HepG2 (cell line): ENCODE measurements around the gene MEGF10. TPM values are rescaled to one million over a fixed set of nuclear protein-coding genes. Genes with fewer than 3 reads are reported as not detected.
A peak's percentile ranks its signal among the peaks of the same experiment; 100 is the strongest.

Experiments
- ATAC-seq: fragments of 200-7000 bp; cut with Tn5 transposase; 3 replicates; pipeline ENCODE4 v1.9.1; 2020; ENCODE audit warnings: mild to moderate bottlenecking, moderate library complexity
- BruUV-seq: library from RNA; stranded (reverse); fragments of 400-500 nt; replicated peaks from 2 replicates; lab custom pipeline; 2021; lab: Mats Ljungman, UMichigan
- CTCF ChIA-PET: fragments of 300-600 bp; formaldehyde crosslinking; extraction: SDS; loops from one replicate; lab custom pipeline; 2021; ENCODE audit warnings: low total read pairs, inconsistent platforms, low intra/inter-chr PET ratio; lab: Yijun Ruan, JAX
- POLR2A ChIA-PET: fragments of 350-600 bp; sonication (Branson Sonifier 250); formaldehyde crosslinking; loops from one replicate; lab custom pipeline; 2020; ENCODE audit warnings: antibody characterized with exemption, inconsistent platforms; lab: Yijun Ruan, JAX
- DNase-seq: peaks from one replicate; pipeline ENCODE4 v3.0.0-alpha.2; 2015; ENCODE audit warnings: low spot score
- FAIRE-seq: peaks from 3 replicates; lab custom pipeline; 2011; peaks lifted over from hg19 to GRCh38; lab: Jason Lieb, UNC
- H2AFZ ChIP-seq: one replicate; pipeline ENCODE4 v1.6.1; 2011; ENCODE audit warnings: low read length, inconsistent platforms
- H3K27ac ChIP-seq: fragments of 300-600 bp; 3 replicates; pipeline ENCODE4 v1.8.0; 2011; ENCODE audit warnings: mixed run types, mild to moderate bottlenecking, mixed read lengths, low read length, inconsistent platforms; ENCODE audit not compliant: insufficient read depth; ENCODE audit errors: extremely low read length
- H3K27me3 ChIP-seq, 2 experiments: fragments of 200-600 bp in 1 of 2; 2 replicates in 1 of 2; 3 replicates in 1 of 2; pipeline versions ENCODE4 v1.6.0 to v1.8.0; 2011; ENCODE audit warnings: low read length in 2 of 2, mild to moderate bottlenecking in 2 of 2, moderate library complexity in 2 of 2, inconsistent platforms in 1 of 2; ENCODE audit not compliant: insufficient read depth in 2 of 2, control insufficient read depth in 1 of 2
- H3K36me3 ChIP-seq, 2 experiments: fragments of 200-600 bp in 1 of 2; replicated peaks in 1 of 2; 2 replicates in 1 of 2; 3 replicates in 1 of 2; pipeline versions ENCODE4 v1.5.1 to v1.8.0; 2011; ENCODE audit warnings: low read length in 2 of 2, inconsistent platforms in 1 of 2; ENCODE audit not compliant: insufficient read depth in 2 of 2, control insufficient read depth in 1 of 2
- H3K4me1 ChIP-seq: 2 replicates; pipeline ENCODE4 v1.5.1; 2012; ENCODE audit warnings: low read length, inconsistent platforms; ENCODE audit not compliant: insufficient read depth
- H3K4me2 ChIP-seq: 2 replicates; pipeline ENCODE4 v1.6.0; 2011; ENCODE audit warnings: low read depth, low read length, inconsistent platforms
- H3K4me3 ChIP-seq, 3 experiments: fragments of 200-600 bp in 1 of 3; sonication (generic), shearing (Covaris generic) in 1 of 3; replicated peaks in 1 of 3; 2 replicates each; pipeline ENCODE4 v1.5.1; 2011 to 2016; ENCODE audit warnings: low read length in 3 of 3, inconsistent platforms in 2 of 3, low read depth in 2 of 3, mild to moderate bottlenecking in 2 of 3, control low read depth in 1 of 3, mixed read lengths in 1 of 3; ENCODE audit not compliant: insufficient read depth in 1 of 3
- H3K79me2 ChIP-seq: one replicate; pipeline ENCODE4 v1.6.1; 2011; ENCODE audit warnings: low read length, inconsistent platforms; ENCODE audit not compliant: insufficient read depth
- H3K9ac ChIP-seq: 2 replicates; pipeline ENCODE4 v1.6.0; 2011; ENCODE audit warnings: mild to moderate bottlenecking, low read depth, low read length, inconsistent platforms; ENCODE audit not compliant: insufficient read depth
- H3K9me3 ChIP-seq: 2 replicates; pipeline ENCODE4 v1.5.1; 2012; ENCODE audit warnings: mild to moderate bottlenecking, low read length
- H4K20me1 ChIP-seq: 2 replicates; pipeline ENCODE4 v1.6.0; 2011; ENCODE audit warnings: inconsistent platforms, mild to moderate bottlenecking, low read length, moderate library complexity; ENCODE audit not compliant: insufficient read depth
- ATF7 ChIP-seq, 2 experiments: fragments of 450-650 bp in 1 of 2; sonication (generic) in 1 of 2; formaldehyde crosslinking in 1 of 2; IDR thresholded peaks; 2 replicates each; pipeline versions ENCODE4 v1.4.0 to v1.6.1; 2016 to 2020; ENCODE audit warnings: antibody characterized with exemption in 1 of 2, mild to moderate bottlenecking in 1 of 2, missing genetic modification reagents in 1 of 2
- BORCS8-MEF2B ChIP-seq: sonication (generic); formaldehyde crosslinking; IDR thresholded peaks from 2 replicates; pipeline ENCODE4 v1.8.0; 2022; ENCODE audit warnings: mild to moderate bottlenecking, missing genetic modification reagents
- MYC ChIP-seq: sonication (generic); formaldehyde crosslinking; IDR thresholded peaks from 2 replicates; pipeline ENCODE4 v1.9.0; 2021; ENCODE audit warnings: missing genetic modification reagents, borderline replicate concordance
- PHF5A ChIP-seq: IDR thresholded peaks from one replicate; pipeline ENCODE4 v1.6.1; 2018; ENCODE audit warnings: low read depth, missing genetic modification reagents; ENCODE audit not compliant: unreplicated experiment
- RBM22 ChIP-seq: fragments of 200-400 bp; formaldehyde crosslinking; optimal IDR thresholded peaks from 2 replicates; pipeline ENCODE3; 2017; ENCODE audit warnings: mild to moderate bottlenecking, low read length, moderate library complexity
- SMAD9 ChIP-seq: sonication (generic); formaldehyde crosslinking; IDR thresholded peaks from 2 replicates; pipeline ENCODE4 v1.5.1; 2020; ENCODE audit warnings: mild to moderate bottlenecking, missing genetic modification reagents
- TBL1XR1 ChIP-seq: fragments of 150-350 bp; IDR thresholded peaks from 2 replicates; pipeline ENCODE4 v1.6.1; 2014; ENCODE audit warnings: borderline replicate concordance, low read length; ENCODE audit not compliant: partially characterized antibody
- ZNF33B ChIP-seq: sonication (generic); formaldehyde crosslinking; IDR thresholded peaks from 2 replicates; pipeline ENCODE4 v1.5.1; 2020; ENCODE audit warnings: mild to moderate bottlenecking, missing genetic modification reagents
- ZNF713 ChIP-seq: sonication (generic); formaldehyde crosslinking; IDR thresholded peaks from 2 replicates; pipeline ENCODE4 v1.4.0; 2020; ENCODE audit warnings: mild to moderate bottlenecking, missing genetic modification reagents
- WGBS: methylation state at CpG from one replicate; pipeline ENCODE4 v1.1.6; 2017; ENCODE audit warnings: low lambda C conversion rate; 5-methylcytosine and 5-hydroxymethylcytosine counted together
- in situ Hi-C: cut with HindIII; loops from 2 replicates; pipeline ENCODE4 v1.10.0; 2017; ENCODE audit warnings: low pct_unique_long_range_greater_than_20kb; ENCODE audit not compliant: extremely low pct_ligation_motif_present
- intact Hi-C: fragments of 100-400 bp; cut with micrococcal nuclease; formaldehyde crosslinking; loops from one replicate; pipeline ENCODE4 v1.10.0; 2022; ENCODE audit not compliant: unreplicated experiment
- polyA plus RNA-seq, 8 experiments: library from polyadenylated mRNA; depleted of rRNA in 3 of 8; stranded (reverse) in 7 of 8; unstranded in 1 of 8; fragments of >200 nt; fragmentation: Illumina TruSeq in 4 of 8; extraction: Trizol in 4 of 8; gene quantifications; 2 replicates each; pipeline versions ENCODE4 v1.2.1 to v1.2.3, GENCODE V29; 2011 to 2016; ENCODE audit warnings: low read depth in 4 of 8, missing spikeins in 1 of 8, mixed read lengths in 1 of 8; ENCODE audit not compliant: insufficient read depth in 1 of 8
- total RNA-seq, 5 experiments: library from RNA; depleted of rRNA; stranded (reverse); fragments of >200 nt; fragmentation: Illumina TruSeq; extraction: Trizol; gene quantifications; 2 replicates each; pipeline ENCODE4 v1.2.3, GENCODE V29; 2016; ENCODE audit warnings: low read depth in 1 of 5
- TF ChIP-seq, protein P1 (sequence below): sonication (generic); formaldehyde crosslinking; IDR thresholded peaks from 2 replicates; pipeline ENCODE4 v1.8.1; 2023; ENCODE audit warnings: mild to moderate bottlenecking, missing genetic modification reagents, borderline replicate concordance
- TF ChIP-seq, protein P2 (sequence below): sonication (generic); formaldehyde crosslinking; IDR thresholded peaks from 2 replicates; pipeline ENCODE4 v1.5.1; 2020; ENCODE audit warnings: mild to moderate bottlenecking, missing genetic modification reagents, moderate library complexity

Gene MEGF10
- total and polyA plus RNA-seq, 2 of the 13 experiments (the other 11 are each of a cell fraction or from before 2014, with no cell fraction given) = not detected

DNA sequence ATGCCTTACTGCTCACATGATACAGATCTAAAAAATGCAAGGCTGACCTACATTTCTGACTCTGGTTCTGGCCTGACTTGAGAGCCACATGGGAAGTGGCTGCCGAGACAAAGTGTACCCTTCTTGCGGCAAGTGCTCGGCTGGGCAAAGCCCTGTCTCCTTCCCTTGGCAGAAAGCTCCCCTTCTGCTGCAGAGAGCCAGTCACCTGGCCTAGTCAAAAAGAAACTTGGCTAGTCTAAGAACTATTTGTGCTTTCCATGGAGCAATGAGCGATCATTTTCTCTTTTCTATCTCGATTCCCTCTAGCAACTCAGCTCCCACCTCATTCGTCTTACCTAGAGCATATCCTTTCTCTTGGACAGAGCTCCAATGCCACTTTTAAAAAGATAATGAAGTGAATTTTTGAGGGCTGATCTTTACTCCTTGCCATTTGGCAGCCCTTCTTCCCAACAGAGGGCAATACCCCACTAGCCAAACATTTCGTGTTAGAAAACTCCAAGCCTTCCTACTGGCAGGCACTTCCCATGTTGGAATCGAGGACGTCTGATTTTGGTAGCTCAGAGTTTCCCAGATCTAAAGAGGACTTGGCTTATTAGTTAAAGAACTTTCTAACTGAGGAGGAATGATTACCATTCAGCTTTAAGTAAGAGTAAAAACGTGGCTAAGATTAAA lies 118.8 kb downstream of the MEGF10 start (continued):
- no peak for TF ChIP-seq PHF5A (CRISPR knock-in tag)
- TF ChIP-seq MYC (CRISPR knock-in tag) = no peak
- TF ChIP-seq, protein P1, sequence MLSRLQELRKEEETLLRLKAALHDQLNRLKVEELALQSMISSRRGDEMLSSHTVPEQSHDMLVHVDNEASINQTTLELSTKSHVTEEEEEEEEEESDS = no peak
- no peak for TF ChIP-seq SMAD9
- TF ChIP-seq ATF7 (IDR thresholded peaks at IDR 0.05) = no peak
- TF ChIP-seq ATF7 (CRISPR knock-in tag; IDR thresholded peaks at IDR 0.05) = no peak

- Histone ChIP-seq H2AFZ (no peak overlapping the region), H3K9ac (no peak overlapping the region), H3K36me3 (no peaks in the 10 kb centered on the region), H3K4me2 (no peak overlapping the region), H3K4me1 (no peaks in the 10 kb centered on the region), H3K27ac (no peak overlapping the region), H3K27me3 (no peaks in the 10 kb centered on the region), H3K79me2 (no peaks in the 10 kb centered on the region), H3K9me3 (no peaks in the 10 kb centered on the region), H4K20me1 (no peaks in the 10 kb centered on the region)
- in situ Hi-C loops (no loop called here), intact Hi-C loops (no loop called here)
- FAIRE-seq = no peak
- BruUV-seq = no TSS peak
- WGBS = 49% methylated on average over 15 of the region's 15 CpGs
- no peak for ATAC-seq
- TF ChIP-seq ZNF33B = no peak
- TF ChIP-seq, protein P2, sequence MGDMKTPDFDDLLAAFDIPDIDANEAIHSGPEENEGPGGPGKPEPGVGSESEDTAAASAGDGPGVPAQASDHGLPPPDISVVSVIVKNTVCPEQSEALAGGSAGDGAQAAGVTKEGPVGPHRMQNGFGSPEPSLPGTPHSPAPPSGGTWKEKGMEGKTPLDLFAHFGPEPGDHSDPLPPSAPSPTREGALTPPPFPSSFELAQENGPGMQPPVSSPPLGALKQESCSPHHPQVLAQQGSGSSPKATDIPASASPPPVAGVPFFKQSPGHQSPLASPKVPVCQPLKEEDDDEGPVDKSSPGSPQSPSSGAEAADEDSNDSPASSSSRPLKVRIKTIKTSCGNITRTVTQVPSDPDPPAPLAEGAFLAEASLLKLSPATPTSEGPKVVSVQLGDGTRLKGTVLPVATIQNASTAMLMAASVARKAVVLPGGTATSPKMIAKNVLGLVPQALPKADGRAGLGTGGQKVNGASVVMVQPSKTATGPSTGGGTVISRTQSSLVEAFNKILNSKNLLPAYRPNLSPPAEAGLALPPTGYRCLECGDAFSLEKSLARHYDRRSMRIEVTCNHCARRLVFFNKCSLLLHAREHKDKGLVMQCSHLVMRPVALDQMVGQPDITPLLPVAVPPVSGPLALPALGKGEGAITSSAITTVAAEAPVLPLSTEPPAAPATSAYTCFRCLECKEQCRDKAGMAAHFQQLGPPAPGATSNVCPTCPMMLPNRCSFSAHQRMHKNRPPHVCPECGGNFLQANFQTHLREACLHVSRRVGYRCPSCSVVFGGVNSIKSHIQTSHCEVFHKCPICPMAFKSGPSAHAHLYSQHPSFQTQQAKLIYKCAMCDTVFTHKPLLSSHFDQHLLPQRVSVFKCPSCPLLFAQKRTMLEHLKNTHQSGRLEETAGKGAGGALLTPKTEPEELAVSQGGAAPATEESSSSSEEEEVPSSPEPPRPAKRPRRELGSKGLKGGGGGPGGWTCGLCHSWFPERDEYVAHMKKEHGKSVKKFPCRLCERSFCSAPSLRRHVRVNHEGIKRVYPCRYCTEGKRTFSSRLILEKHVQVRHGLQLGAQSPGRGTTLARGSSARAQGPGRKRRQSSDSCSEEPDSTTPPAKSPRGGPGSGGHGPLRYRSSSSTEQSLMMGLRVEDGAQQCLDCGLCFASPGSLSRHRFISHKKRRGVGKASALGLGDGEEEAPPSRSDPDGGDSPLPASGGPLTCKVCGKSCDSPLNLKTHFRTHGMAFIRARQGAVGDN = 0 out of 2 replicates have a peak, but pooled peaks have one; percentile 18
- no peak for TF ChIP-seq RBM22
- TF ChIP-seq BORCS8-MEF2B (CRISPR knock-in tag) = no peak
- TF ChIP-seq TBL1XR1 = no peak
- no peak for TF ChIP-seq ZNF713
- TF ChIP-seq, all 625 proteins: peak for 1
- DNase-seq = no peak
- no peak overlapping the region for H3K4me3 ChIP-seq
- ChIA-PET CTCF (no interaction called here), POLR2A (no interaction called here)
These were observed 119.5 kb downstream of the MEGF10 start for GRCh38 chr5:127409921-127410675.
